H1 (cell line): ENCODE data around the gene RB1. TPM values are rescaled to one million over a fixed set of nuclear protein-coding genes. Genes with fewer than 3 reads are reported as not detected.

Experiments used
- CTCF ChIA-PET: fragments of 300-600 bp; sonication (Branson Sonifier 250); formaldehyde crosslinking; loops from one replicate; lab custom pipeline; 2021; ENCODE audit not compliant: partially characterized antibody; lab: Charles Lee
- POLR2A ChIA-PET: fragments of 300-600 bp; sonication (Branson Sonifier 250); formaldehyde crosslinking; loops from one replicate; lab custom pipeline; 2021; ENCODE audit warnings: inconsistent platforms; ENCODE audit not compliant: partially characterized antibody; lab: Charles Lee
- DNase-seq, 2 experiments: peaks; one replicate each; pipeline versions ENCODE4 v3.0.0 to v3.0.0-alpha.2; 2010 to 2022; ENCODE audit warnings: low spot score in 2 of 2, low read depth in 1 of 2, mixed read lengths in 1 of 2
- FAIRE-seq: peaks from 2 replicates; lab custom pipeline; 2011; peaks lifted over from hg19 to GRCh38; lab: Jason Lieb, UNC
- H2AFZ ChIP-seq: 2 replicates; pipeline ENCODE4 v1.8.1; 2012; ENCODE audit warnings: low read length, inconsistent platforms
- H2AK5ac ChIP-seq: 2 replicates; pipeline ENCODE4 v1.6.1; 2013; ENCODE audit warnings: low read depth, low read length
- H2BK120ac ChIP-seq: replicated peaks from 2 replicates; pipeline ENCODE3; 2013; ENCODE audit warnings: low read depth, low read length, inconsistent platforms
- H2BK12ac ChIP-seq: 2 replicates; pipeline ENCODE4 v1.6.1; 2013; ENCODE audit warnings: low read depth, low read length
- H2BK15ac ChIP-seq: 2 replicates; pipeline ENCODE4 v1.6.1; 2013; ENCODE audit warnings: low read length
- H2BK20ac ChIP-seq: 2 replicates; pipeline ENCODE4 v1.6.1; 2013; ENCODE audit warnings: low read length
- H2BK5ac ChIP-seq: 2 replicates; pipeline ENCODE4 v1.6.1; 2013; ENCODE audit warnings: low read depth, low read length
- H3K14ac ChIP-seq: 2 replicates; pipeline ENCODE4 v1.6.1; 2013; ENCODE audit warnings: inconsistent platforms; ENCODE audit not compliant: insufficient read length
- H3K18ac ChIP-seq: 2 replicates; pipeline ENCODE4 v1.6.1; 2013; ENCODE audit warnings: low read length; ENCODE audit errors: extremely low read depth
- H3K23ac ChIP-seq: 2 replicates; pipeline ENCODE4 v1.6.1; 2013; ENCODE audit warnings: inconsistent platforms; ENCODE audit not compliant: insufficient read length
- H3K23me2 ChIP-seq: 2 replicates; pipeline ENCODE4 v1.6.1; 2013; ENCODE audit warnings: low read depth, low read length
- H3K27ac ChIP-seq: 2 replicates; pipeline ENCODE4 v1.6.1; 2011; ENCODE audit warnings: low read depth, low read length, inconsistent platforms
- H3K27me3 ChIP-seq, 4 experiments: replicated peaks in 1 of 4; 1 replicate in 1 of 4; 2 replicates in 3 of 4; pipeline versions ENCODE4 v1.6.1 to v1.8.1; 2011 to 2013; ENCODE audit warnings: low read length in 3 of 4, mild to moderate bottlenecking in 3 of 4, inconsistent platforms in 2 of 4, mixed read lengths in 2 of 4, moderate library complexity in 1 of 4; ENCODE audit not compliant: control insufficient read depth in 3 of 4, insufficient read depth in 3 of 4; ENCODE audit errors: extremely low read depth in 1 of 4
- H3K36me3 ChIP-seq, 4 experiments: 2 replicates each; pipeline versions ENCODE4 v1.6.1 to v1.8.1; 2011 to 2013; ENCODE audit warnings: mild to moderate bottlenecking in 4 of 4, low read length in 3 of 4, moderate library complexity in 2 of 4, control low read depth in 1 of 4, inconsistent platforms in 1 of 4; ENCODE audit not compliant: insufficient read depth in 4 of 4, control insufficient read depth in 2 of 4
- H3K4ac ChIP-seq: replicated peaks from 2 replicates; pipeline ENCODE3; 2013; ENCODE audit warnings: low read length, low read depth, mixed read lengths, inconsistent platforms; ENCODE audit not compliant: insufficient read length
- H3K4me1 ChIP-seq, 4 experiments: replicated peaks in 1 of 4; 1 replicate in 1 of 4; 2 replicates in 3 of 4; pipeline versions ENCODE4 v1.6.1 to v1.8.1; 2011 to 2013; ENCODE audit warnings: low read length in 3 of 4, inconsistent platforms in 2 of 4, mixed read lengths in 1 of 4; ENCODE audit not compliant: insufficient read depth in 4 of 4, control insufficient read depth in 3 of 4
- H3K4me2 ChIP-seq, 2 experiments: 2 replicates each; pipeline versions ENCODE4 v1.6.1 to v1.8.1; 2011 to 2013; ENCODE audit warnings: low read depth in 2 of 2, low read length in 2 of 2, control low read depth in 1 of 2, inconsistent platforms in 1 of 2, mild to moderate bottlenecking in 1 of 2; ENCODE audit not compliant: insufficient read depth in 1 of 2
- H3K4me3 ChIP-seq, 4 experiments: fragments of 200-600, 300-600 bp in 1 of 4; sonication (generic), shearing (Covaris generic), sonication (Bioruptor Twin) in 1 of 4; 2 replicates each; pipeline versions ENCODE4 v1.5.1 to v1.8.1; 2011 to 2016; ENCODE audit warnings: low read length in 4 of 4, low read depth in 3 of 4, control low read depth in 2 of 4, inconsistent platforms in 2 of 4, mild to moderate bottlenecking in 2 of 4, mixed read lengths in 1 of 4, moderate library complexity in 1 of 4; ENCODE audit not compliant: insufficient read depth in 2 of 4; ENCODE audit errors: extremely low read depth in 1 of 4
- H3K56ac ChIP-seq: replicated peaks from 2 replicates; pipeline ENCODE3; 2013; ENCODE audit warnings: low read depth, mild to moderate bottlenecking, mixed read lengths, low read length, inconsistent platforms; ENCODE audit not compliant: insufficient read length
- H3K79me1 ChIP-seq: 2 replicates; pipeline ENCODE4 v1.6.1; 2013; ENCODE audit warnings: low read depth, low read length, control low read depth
- H3K79me2 ChIP-seq, 2 experiments: 2 replicates each; pipeline versions ENCODE4 v1.6.1 to v1.8.1; 2012 to 2013; ENCODE audit warnings: low read length in 2 of 2, mild to moderate bottlenecking in 2 of 2, inconsistent platforms in 1 of 2; ENCODE audit not compliant: insufficient read depth in 2 of 2, control insufficient read depth in 1 of 2
- H3K9ac ChIP-seq, 4 experiments: replicated peaks in 1 of 4; 1 replicate in 1 of 4; 2 replicates in 3 of 4; pipeline versions ENCODE4 v1.6.1 to v1.8.1; 2011 to 2013; ENCODE audit warnings: low read depth in 3 of 4, low read length in 3 of 4, control low read depth in 2 of 4, mild to moderate bottlenecking in 2 of 4, moderate library complexity in 2 of 4, inconsistent platforms in 1 of 4; ENCODE audit errors: extremely low read depth in 1 of 4
- H3K9me3 ChIP-seq, 2 experiments: 2 replicates each; pipeline versions ENCODE4 v1.6.1 to v1.8.1; 2012 to 2013; ENCODE audit warnings: mild to moderate bottlenecking in 2 of 2, moderate library complexity in 2 of 2, control low read depth in 1 of 2, inconsistent platforms in 1 of 2, low read depth in 1 of 2, low read length in 1 of 2, mixed read lengths in 1 of 2; ENCODE audit not compliant: insufficient read depth in 2 of 2
- H4K20me1 ChIP-seq, 2 experiments: replicated peaks in 1 of 2; 2 replicates each; pipeline versions ENCODE3 to v1.8.1; 2011 to 2013; ENCODE audit warnings: inconsistent platforms in 2 of 2, low read length in 2 of 2, mild to moderate bottlenecking in 1 of 2; ENCODE audit not compliant: insufficient read depth in 2 of 2, control insufficient read depth in 1 of 2
- H4K5ac ChIP-seq: 2 replicates; pipeline ENCODE4 v1.6.1; 2013; ENCODE audit warnings: low read length, low read depth, mixed read lengths, inconsistent platforms; ENCODE audit not compliant: insufficient read length
- H4K8ac ChIP-seq: 2 replicates; pipeline ENCODE4 v1.8.0; 2013; ENCODE audit warnings: mild to moderate bottlenecking, moderate library complexity, low read length, inconsistent platforms; ENCODE audit not compliant: insufficient read depth; ENCODE audit errors: extremely low read depth
- H4K91ac ChIP-seq: replicated peaks from 2 replicates; pipeline ENCODE3; 2013; ENCODE audit warnings: low read length, mixed read lengths, inconsistent platforms; ENCODE audit not compliant: insufficient read length
- MAFK ChIP-seq: IDR thresholded peaks from 2 replicates; pipeline ENCODE4 v1.6.1; 2012; ENCODE audit warnings: low read depth, mild to moderate bottlenecking, improper control_type of control experiment, low read length
- SRF ChIP-seq: IDR thresholded peaks from 2 replicates; pipeline ENCODE4 v1.6.1; 2011; ENCODE audit warnings: mild to moderate bottlenecking, low read depth, low read length, moderate library complexity
- TAF1 ChIP-seq: IDR thresholded peaks from 2 replicates; pipeline ENCODE4 v1.6.1; 2011; ENCODE audit warnings: mild to moderate bottlenecking, low read depth, low read length
- WGBS, 2 experiments: shearing (Covaris generic) in 1 of 2; methylation state at CpG; one replicate each; pipeline versions ENCODE4 v1.1.6 to v1.1.7; 2013 to 2015; ENCODE audit warnings: low lambda C conversion rate in 2 of 2, mixed read lengths in 2 of 2, inconsistent platforms in 1 of 2, low coverage in 1 of 2, missing lambda C conversion rate in 1 of 2; ENCODE audit not compliant: insufficient replicate concordance in 2 of 2, insufficient coverage in 1 of 2, insufficient read length in 1 of 2; ENCODE audit errors: extremely low coverage in 1 of 2, missing lambda C conversion rate in 1 of 2; 5-methylcytosine and 5-hydroxymethylcytosine counted together
- polyA plus RNA-seq, 7 experiments: library from polyadenylated mRNA; depleted of rRNA in 3 of 7; stranded (reverse) in 5 of 7; unstranded in 2 of 7; fragments of >200 nt in 5 of 7; fragments of 200-250 nt in 2 of 7; gene quantifications; 1 replicate in 5 of 7; 2 replicates in 1 of 7; 4 replicates in 1 of 7; pipeline versions ENCODE4 v1.2.1 to v1.2.3, GENCODE V29; 2011 to 2013; ENCODE audit warnings: missing spikeins in 2 of 7, mixed read lengths in 2 of 7
- total RNA-seq: library from RNA; stranded (reverse); fragmentation: NEBNext Ultra II Directional; extraction: Animal tissue kit (Norgen Biotek cat#: 25700); gene quantifications from 2 replicates; pipeline ENCODE4 v1.2.1, GENCODE V29; 2021

RB1 gene
- total and polyA plus RNA-seq, 2 of the 8 experiments (the other 6 are each of a cell fraction or from before 2014, with no cell fraction given) = 4.1 to 17.5 TPM

DNA sequence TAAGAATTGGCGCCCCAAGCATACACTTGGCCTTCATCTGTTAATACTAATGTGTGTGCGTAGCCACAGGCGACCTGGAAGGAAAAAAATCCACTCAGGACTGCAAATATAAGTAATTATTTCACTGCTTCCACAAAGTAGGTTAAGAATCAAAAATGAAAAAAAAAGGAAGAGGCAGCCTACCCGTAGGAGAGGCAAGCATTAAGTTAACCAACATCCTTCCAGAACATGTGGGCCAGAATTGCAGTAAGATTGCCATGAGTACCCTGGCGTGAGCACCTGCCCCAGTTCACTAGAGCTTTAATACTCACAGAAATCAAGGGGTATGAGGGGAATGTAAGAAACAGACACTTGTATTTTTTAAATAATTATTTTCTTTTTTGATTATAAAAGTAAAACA, 207.1 kb downstream of the RB1 start:
- no peak overlapping the region for H3K27ac ChIP-seq
- no peak overlapping the region for H3K9ac ChIP-seq
- no peak overlapping the region for H3K18ac ChIP-seq
- no peak overlapping the region for H2AK5ac ChIP-seq
- H3K79me1 ChIP-seq = no peaks in the 10 kb centered on the region
- FAIRE-seq = no peak
- no peak overlapping the region for H4K91ac ChIP-seq
- H2BK12ac ChIP-seq = no peak overlapping the region
- POLR2A ChIA-PET = interaction anchor here (1.5 kb wide), 1 partner anchor 22 kb away, joined by 3 read pairs; the partner anchor contains the start of gene RCBTB2
- no peak for DNase-seq
- no peaks in the 10 kb centered on the region for H3K79me2 ChIP-seq
- no peak overlapping the region for H3K4me3 ChIP-seq
- no peaks in the 10 kb centered on the region for H3K23me2 ChIP-seq
- WGBS, 2 experiments = 91% methylated on average over 5 of the region's 5 CpGs; no CpG with 5 or more reads in 1 of the 2 experiments
- H4K8ac ChIP-seq = no peak overlapping the region
- H3K56ac ChIP-seq = no peak overlapping the region
- no peak overlapping the region for H2AFZ ChIP-seq
- H3K4me1 ChIP-seq = no peaks in the 10 kb centered on the region
- H2BK15ac ChIP-seq = no peak overlapping the region
- TF ChIP-seq MAFK (no peak), SRF (no peak), TAF1 (no peak)
- H3K14ac ChIP-seq = no peak overlapping the region
- H3K4me2 ChIP-seq = no peak overlapping the region
- no peak overlapping the region for H3K23ac ChIP-seq
- H3K9me3 ChIP-seq = no peaks in the 10 kb centered on the region
- no peak overlapping the region for H3K4ac ChIP-seq
- peaks cover 0 to 9% (median 0%) of the 10 kb centered on the region in 4 experiments; a peak in 2 of 8 replicates for H3K36me3 ChIP-seq
- H2BK120ac ChIP-seq = no peak overlapping the region
- H4K20me1 ChIP-seq = no peaks in the 10 kb centered on the region
- CTCF ChIA-PET = interaction anchor here (1.1 to 1.3 kb wide), 2 partner anchors 10 to 32 kb away, joined by 3 to 5 read pairs; no protein-coding TSS in a partner anchor
- no peak overlapping the region for H4K5ac ChIP-seq
- no peaks in the 10 kb centered on the region for H3K27me3 ChIP-seq
- no peak overlapping the region for H2BK20ac ChIP-seq
- no peak overlapping the region for H2BK5ac ChIP-seq
